GM19438 (cell line): ENCODE data around the gene CMPK1.

Experiments
- ATAC-seq: cut with Tn5 transposase; IDR thresholded peaks from one replicate; pipeline ENCODE4 v1.9.1; 2021; ENCODE audit warnings: low read depth; ENCODE audit not compliant: unreplicated experiment

Gene CMPK1

DNA sequence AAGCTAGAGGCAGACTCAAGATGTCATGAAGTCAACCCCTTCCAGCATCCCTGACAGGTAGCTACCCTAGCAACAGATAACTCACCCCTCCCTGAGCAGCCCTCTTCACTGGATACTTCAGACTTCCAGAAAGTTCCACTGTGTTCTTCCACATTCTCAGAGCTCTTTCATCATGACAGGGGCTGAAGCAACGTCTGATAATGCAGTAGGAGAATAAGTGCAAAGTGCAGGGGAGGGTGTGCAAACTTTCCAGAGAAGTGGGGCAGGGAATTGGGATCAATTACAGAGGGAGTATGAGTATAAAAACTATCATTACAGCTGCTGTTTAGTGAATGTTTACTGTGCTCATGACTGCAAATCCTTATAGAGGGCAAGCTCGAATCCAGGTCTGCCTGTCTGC lies 56.1 kb downstream of the CMPK1 start:
- no peak for ATAC-seq

DNA sequence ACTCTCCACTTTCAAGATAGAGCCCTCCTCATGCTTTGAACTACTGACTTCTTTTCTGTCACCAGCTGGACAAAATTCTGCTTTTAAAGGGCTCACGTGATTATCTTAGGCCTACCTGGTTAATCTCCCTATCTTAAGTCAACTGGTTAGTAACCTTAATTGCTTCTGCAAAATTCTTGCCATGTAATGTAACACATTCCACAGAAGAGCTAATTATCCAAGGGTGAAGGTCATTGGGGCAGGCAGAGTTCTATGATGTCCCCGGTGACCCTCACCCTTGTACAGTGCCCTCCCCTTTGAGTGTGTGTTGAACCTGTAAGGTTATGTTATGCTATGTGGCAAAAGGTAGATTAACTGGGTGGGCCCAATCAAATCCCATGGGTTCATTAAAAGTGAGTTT lies 57.3 kb downstream of the CMPK1 start:
- ATAC-seq: no peak

DNA sequence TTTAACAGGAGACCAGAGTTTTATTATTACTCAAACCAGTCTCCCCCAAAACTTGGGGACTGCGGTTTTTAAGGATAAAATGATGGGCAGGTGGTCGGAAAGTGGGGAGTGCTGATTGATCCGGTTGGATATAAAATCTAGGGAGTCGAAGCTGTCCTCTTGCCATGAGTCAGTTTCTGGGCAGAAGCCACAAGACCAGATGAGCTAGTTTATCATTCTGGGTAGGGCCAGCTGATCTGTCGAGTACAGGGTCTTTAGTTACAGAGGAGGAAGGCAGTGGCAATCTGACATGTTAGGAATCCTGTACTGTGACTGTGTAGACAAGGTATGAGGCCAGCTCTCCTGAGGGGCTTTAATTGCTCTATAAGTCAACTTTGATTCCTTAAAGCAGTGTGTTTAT lies 59.6 kb downstream of the CMPK1 start:
- ATAC-seq: no peak

GRCh38 chr1:47395433-47395832 lies 61.8 kb downstream of the CMPK1 start:
- ATAC-seq: no peak

DNA sequence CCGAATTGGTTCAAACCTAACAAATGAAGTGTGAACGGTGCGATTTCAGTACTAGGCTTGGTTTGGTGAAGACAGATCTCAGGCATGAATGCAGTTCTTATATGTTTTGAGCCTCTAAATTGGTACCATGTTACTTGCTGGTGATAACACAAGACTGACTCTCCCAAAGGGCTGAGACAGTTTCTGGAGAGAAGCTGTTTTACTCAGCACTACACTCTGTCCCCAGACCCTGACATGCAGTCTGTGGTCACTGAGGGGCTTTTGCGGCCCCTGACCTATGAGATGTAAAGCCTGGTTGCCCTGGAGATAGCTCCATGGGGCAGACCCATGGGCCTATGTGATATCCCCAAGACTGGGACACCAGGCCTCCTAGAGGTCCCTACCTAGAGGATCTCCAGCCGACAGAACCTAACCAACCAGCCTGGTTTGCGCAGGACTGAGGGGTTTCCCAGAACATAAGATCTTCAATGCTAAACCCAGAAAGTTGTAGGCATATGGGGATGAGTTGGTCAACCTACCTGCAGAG lies 63.1 kb downstream of the CMPK1 start:
- ATAC-seq: no peak

DNA sequence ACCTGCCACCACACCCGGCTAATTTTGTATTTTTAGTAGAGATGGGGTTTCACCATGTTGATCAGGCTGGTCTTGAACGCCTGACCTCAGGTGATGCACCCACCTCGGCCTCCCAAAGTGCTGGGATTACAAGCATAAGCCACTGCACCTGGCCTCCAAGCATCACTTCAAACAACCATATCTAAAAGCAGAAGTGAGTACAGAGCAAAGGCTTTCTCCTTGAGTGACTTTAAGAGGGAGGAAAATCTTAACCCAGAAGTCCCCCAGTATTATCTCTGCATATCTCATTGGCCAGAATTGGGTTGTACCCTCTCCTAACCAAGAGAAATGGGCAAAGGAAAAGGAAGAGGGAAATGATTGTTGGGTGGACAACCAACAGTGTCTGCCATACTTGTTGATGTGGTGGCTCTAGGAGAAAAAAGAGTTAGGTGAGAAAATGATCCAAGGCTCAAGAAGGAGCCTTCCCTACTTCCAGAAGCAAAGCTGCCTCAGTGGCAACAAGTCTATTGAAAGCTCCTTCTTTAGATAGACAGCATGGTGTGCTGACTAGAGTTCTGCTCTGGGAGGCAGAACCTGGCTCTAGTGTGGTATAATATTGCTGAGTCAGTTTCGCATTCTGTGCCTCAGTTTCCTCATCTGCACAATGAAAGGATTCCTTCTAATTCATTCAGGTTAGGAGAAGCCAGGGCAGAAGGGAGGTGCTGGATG lies 65.7 kb downstream of the CMPK1 start:
- no peak for ATAC-seq

DNA sequence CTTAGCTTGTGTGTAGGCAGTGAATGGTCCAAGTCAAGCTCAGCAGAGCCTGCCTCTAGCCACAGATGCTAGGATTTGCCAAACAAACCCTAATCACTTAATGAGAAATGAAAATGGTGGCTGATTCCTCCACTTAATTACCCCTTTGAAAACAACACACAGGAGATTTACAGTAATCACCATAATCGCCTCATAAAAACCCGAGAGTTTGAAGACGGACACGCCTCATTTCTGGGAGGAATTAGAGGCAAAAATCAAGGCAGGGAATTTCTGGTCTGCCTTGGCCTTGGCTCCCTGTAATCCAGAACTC lies 66.2 kb downstream of the CMPK1 start:
- ATAC-seq: no peak

DNA sequence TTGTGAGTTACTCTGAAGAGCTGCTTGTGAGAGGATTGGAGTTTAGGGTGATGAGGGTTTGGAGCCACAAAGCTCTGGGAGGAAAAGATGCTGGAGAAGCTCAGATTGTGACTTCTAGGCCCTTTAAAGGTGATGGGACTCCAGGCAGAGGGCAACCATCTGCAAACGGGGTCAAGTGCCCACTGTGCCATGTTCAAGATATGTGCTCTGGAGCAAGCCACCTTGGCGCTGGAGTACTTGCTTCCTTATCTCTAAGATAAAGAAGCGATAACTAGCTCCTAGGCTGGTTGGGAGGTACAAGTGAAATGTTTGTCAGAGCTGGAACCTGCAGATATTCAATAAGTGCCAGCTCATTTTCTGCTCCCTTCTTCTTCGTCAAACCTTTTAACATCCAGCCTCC lies 68.2 kb downstream of the CMPK1 start:
- no peak for ATAC-seq

DNA sequence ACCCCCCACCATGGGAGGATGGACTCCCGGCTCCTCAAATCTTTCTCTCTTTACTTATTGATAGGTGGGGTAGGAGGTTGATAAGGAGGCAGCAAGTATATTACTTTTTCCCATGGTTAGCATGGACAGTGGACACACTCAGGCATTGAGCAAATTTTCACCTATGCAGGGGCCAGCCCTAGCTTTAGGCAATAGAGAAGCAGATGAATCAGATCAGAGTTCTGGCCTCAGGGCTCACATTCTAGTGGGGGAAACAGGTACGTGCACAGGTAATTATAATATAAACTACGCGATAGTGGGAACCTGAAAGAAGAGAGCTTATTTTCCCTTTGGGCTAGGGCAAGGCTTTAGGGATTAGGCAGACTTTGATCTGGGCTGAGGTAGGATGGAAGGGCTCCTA lies 69.0 kb downstream of the CMPK1 start:
- no peak for ATAC-seq

- no peak for ATAC-seq
Observed at GRCh38 chr1:47403321-47403910, 69.8 kb downstream of the CMPK1 start.

GRCh38 chr1:47405697-47406096 lies 72.1 kb downstream of the CMPK1 start:
- ATAC-seq: no peak

GRCh38 chr1:47406966-47407365 lies 73.4 kb downstream of the CMPK1 start:
- ATAC-seq: no peak

DNA sequence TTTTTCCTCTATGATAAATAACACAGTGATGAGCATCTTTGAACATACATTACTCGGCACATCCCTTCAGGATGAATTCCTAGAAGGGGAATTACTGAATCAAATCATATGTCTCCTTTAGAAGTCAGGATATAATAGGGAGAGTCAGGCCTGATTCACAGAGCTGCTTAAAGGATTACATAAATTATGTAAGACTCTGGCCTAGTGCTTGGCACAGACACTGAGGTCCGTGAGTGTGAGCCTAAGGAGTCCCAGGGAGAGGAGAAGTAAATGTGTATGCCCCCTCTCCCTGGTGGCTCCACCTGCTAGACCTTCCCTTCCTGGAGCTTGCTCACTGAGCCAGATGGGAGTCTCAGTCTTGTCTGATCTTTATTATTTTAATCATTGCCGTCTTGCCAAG lies 73.9 kb downstream of the CMPK1 start:
- no peak for ATAC-seq

DNA sequence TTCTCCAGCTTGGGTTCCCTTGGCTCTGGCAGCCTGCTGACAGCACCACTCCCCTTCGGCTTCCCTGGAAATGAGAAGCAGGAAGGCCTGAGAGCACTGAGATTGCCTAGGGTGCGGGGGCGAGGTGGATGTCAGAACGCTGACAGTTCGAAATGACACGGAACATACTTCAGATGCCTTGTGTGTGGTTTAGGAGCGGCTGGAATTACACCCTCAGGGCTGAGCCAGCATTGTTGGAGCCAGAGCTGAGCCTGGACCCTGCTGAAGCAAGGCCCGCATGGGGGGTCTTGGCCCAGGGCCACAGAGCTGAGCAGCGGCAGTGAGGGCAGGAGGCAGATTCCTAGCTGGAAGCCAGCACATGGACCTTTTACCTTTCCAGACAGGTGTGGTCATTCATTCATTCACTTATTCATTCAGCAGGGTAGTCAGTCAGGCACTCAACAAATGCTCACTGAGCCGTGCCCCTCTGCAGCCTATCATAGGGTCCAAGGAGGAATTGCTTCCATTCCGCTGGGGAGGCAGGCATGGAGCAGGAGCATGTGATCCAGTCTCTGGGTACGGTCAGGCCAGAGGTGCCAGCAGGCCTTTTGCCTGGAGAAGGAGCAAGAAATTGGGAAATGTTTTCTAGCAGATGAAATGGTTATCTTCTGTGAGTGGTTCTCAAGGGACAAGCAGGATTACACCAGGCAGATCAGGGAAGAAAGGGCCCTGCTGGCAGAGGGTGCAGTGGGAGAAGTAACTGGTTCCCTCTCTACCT lies 75.9 kb downstream of the CMPK1 start:
- ATAC-seq: no peak

DNA sequence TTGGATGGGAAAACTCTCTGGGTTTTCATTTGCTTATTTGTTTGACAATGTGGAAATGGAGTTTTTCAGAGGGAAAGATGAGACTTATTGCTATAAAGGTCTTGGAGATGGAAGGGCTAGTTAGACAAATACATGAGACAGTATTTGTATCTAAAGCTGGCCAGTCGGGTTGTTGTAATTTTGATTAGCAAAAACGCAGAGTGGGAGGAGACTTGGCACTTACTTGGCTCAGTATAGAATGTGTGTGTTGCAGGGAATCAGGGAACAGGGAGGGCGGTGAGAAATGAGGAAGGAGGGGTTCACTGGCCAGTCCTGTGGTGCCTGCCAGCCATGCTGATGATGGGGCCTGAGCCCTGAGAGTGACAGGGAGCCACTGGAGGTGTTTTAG lies 76.5 kb downstream of the CMPK1 start:
- no peak for ATAC-seq

- no peak for ATAC-seq
Observed at GRCh38 chr1:47411436-47411835, 77.8 kb downstream of the CMPK1 start.

DNA sequence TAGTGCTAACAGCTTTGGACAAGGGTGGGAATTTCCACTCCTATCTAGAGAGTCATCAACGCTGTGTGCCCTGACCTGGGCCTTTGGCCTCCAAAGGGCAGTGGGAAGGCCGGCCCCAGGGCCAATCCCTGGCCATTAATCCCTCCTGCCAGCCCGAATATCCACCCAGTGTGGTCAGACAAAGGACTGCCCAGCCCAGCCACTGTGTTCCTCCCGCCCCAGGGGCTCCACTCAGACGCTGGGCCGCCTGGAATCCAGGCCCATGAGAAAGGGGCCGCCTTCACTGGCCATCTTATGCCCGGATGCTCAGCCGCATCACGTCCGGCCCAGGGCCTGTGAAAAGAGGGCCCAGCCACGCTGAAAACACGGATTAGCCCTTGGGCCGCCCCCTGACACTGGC lies 78.8 kb downstream of the CMPK1 start:
- no peak for ATAC-seq

GRCh38 chr1:47415728-47416318 lies 82.2 kb downstream of the CMPK1 start, which contains the start of gene FOXE3:
TSS of gene FOXE3 (plus strand) at chr1:47416285. CDS start at chr1:47416316, 31 bp downstream.
- no peak for ATAC-seq

- no peak for ATAC-seq
Observed at GRCh38 chr1:47416319-47417169, 83.0 kb downstream of the CMPK1 start.
